HAP-1 (cell line): ENCODE data around the gene ATP8A2.
"Not testable (repeated sequence)": the region's sequence is repeated elsewhere in the genome, so short reads cannot be mapped to it uniquely, and the experiment has no call there.

Source experiments
- DNase-seq, 2 experiments: peaks; one replicate each; pipeline ENCODE4 v3.0.0-alpha.2; 2016 to 2020; ENCODE audit warnings: low spot score in 2 of 2
- H3K27me3 ChIP-seq: fragments of 250-450 bp; sonication (Bioruptor Pico); 2 replicates; pipeline ENCODE4 v1.5.1; 2020; ENCODE audit warnings: low read depth, mild to moderate bottlenecking, moderate library complexity
- H3K36me3 ChIP-seq: fragments of 250-450 bp; sonication (Bioruptor Pico); replicated peaks from 2 replicates; pipeline ENCODE4 v1.5.1; 2020; ENCODE audit warnings: mild to moderate bottlenecking
- H3K4me1 ChIP-seq: fragments of 250-450 bp; sonication (Bioruptor Pico); 2 replicates; pipeline ENCODE4 v1.5.1; 2020; ENCODE audit warnings: mild to moderate bottlenecking
- H3K4me3 ChIP-seq: fragments of 250-450 bp; sonication (Bioruptor Pico); 2 replicates; pipeline ENCODE4 v1.5.1; 2020; ENCODE audit warnings: mild to moderate bottlenecking, moderate library complexity
- H3K9me3 ChIP-seq: fragments of 250-450 bp; sonication (Bioruptor Pico); 2 replicates; pipeline ENCODE4 v1.5.1; 2020; ENCODE audit warnings: mild to moderate bottlenecking, moderate library complexity
- in situ Hi-C: fragments of 300-500 bp; cut with MboI; formaldehyde crosslinking; loops from 3 replicates; pipeline ENCODE4 v1.14.3; 2020; ENCODE audit warnings: low sequenced_read_pairs, inconsistent platforms, mixed read lengths

The ATP8A2 gene

GRCh38 chr13:25929816-25930215 lies 558.0 kb downstream of the ATP8A2 start:
- no peaks in the 10 kb centered on the region for H3K27me3 ChIP-seq
- no peaks in the 10 kb centered on the region for H3K9me3 ChIP-seq
- H3K4me3 ChIP-seq = no peak overlapping the region
- H3K4me1 ChIP-seq = no peaks in the 10 kb centered on the region
- H3K36me3 ChIP-seq = no peaks in the 10 kb centered on the region
- in situ Hi-C loops = no loop called here
- DNase-seq = no peak

- H3K36me3 ChIP-seq = no peaks in the 10 kb centered on the region
- H3K4me1 ChIP-seq = no peaks in the 10 kb centered on the region
- no peaks in the 10 kb centered on the region for H3K9me3 ChIP-seq
- in situ Hi-C loops = no loop called here
- DNase-seq = no peak
- no peak overlapping the region for H3K4me3 ChIP-seq
- no peaks in the 10 kb centered on the region for H3K27me3 ChIP-seq
Measured at GRCh38 chr13:25930653-25931052, 558.9 kb downstream of the ATP8A2 start.

- Histone ChIP-seq H3K4me3 (no peak overlapping the region), H3K9me3 (no peaks in the 10 kb centered on the region), H3K27me3 (no peaks in the 10 kb centered on the region), H3K36me3 (no peaks in the 10 kb centered on the region), H3K4me1 (no peaks in the 10 kb centered on the region)
- DNase-seq = no peak
- in situ Hi-C loops = no loop called here
Measured at GRCh38 chr13:25932365-25932764, 560.6 kb downstream of the ATP8A2 start.

- in situ Hi-C loops = no loop called here
- H3K9me3 ChIP-seq = no peaks in the 10 kb centered on the region
- H3K4me1 ChIP-seq = no peaks in the 10 kb centered on the region
- H3K27me3 ChIP-seq = no peaks in the 10 kb centered on the region
- no peaks in the 10 kb centered on the region for H3K36me3 ChIP-seq
- no peak overlapping the region for H3K4me3 ChIP-seq
- no peak for DNase-seq
Measured at GRCh38 chr13:25933520-25933919, 561.7 kb downstream of the ATP8A2 start.

- Histone ChIP-seq H3K9me3 (no peaks in the 10 kb centered on the region), H3K4me3 (no peak overlapping the region), H3K27me3 (no peaks in the 10 kb centered on the region), H3K36me3 (no peaks in the 10 kb centered on the region), H3K4me1 (no peaks in the 10 kb centered on the region)
- no peak for DNase-seq
- in situ Hi-C loops = no loop called here
Measured at GRCh38 chr13:25934127-25934526, 562.4 kb downstream of the ATP8A2 start.

GRCh38 chr13:25939961-25940687 lies 568.4 kb downstream of the ATP8A2 start:
- Histone ChIP-seq H3K36me3 (no peaks in the 10 kb centered on the region), H3K9me3 (no peaks in the 10 kb centered on the region), H3K4me3 (no peak overlapping the region), H3K4me1 (no peaks in the 10 kb centered on the region), H3K27me3 (no peaks in the 10 kb centered on the region)
- in situ Hi-C loops = no loop called here
- no peak for DNase-seq

GRCh38 chr13:25943081-25943480 lies 571.3 kb downstream of the ATP8A2 start:
- H3K36me3 ChIP-seq = no peaks in the 10 kb centered on the region
- H3K9me3 ChIP-seq = no peaks in the 10 kb centered on the region
- no peaks in the 10 kb centered on the region for H3K4me1 ChIP-seq
- in situ Hi-C loops = no loop called here
- no peaks in the 10 kb centered on the region for H3K27me3 ChIP-seq
- no peak for DNase-seq
- H3K4me3 ChIP-seq = no peak overlapping the region

GRCh38 chr13:25943658-25944057 lies 571.9 kb downstream of the ATP8A2 start:
- Histone ChIP-seq H3K4me3 (no peak overlapping the region), H3K4me1 (no peaks in the 10 kb centered on the region), H3K9me3 (no peaks in the 10 kb centered on the region), H3K27me3 (no peaks in the 10 kb centered on the region), H3K36me3 (no peaks in the 10 kb centered on the region)
- DNase-seq = no peak
- in situ Hi-C loops = no loop called here

GRCh38 chr13:25945596-25945995 lies 573.8 kb downstream of the ATP8A2 start:
- Histone ChIP-seq H3K4me1 (no peaks in the 10 kb centered on the region), H3K27me3 (no peaks in the 10 kb centered on the region), H3K4me3 (no peak overlapping the region), H3K9me3 (no peaks in the 10 kb centered on the region), H3K36me3 (no peaks in the 10 kb centered on the region)
- DNase-seq = no peak
- in situ Hi-C loops = no loop called here

GRCh38 chr13:25946321-25946720 lies 574.5 kb downstream of the ATP8A2 start:
- Histone ChIP-seq H3K36me3 (no peaks in the 10 kb centered on the region), H3K9me3 (no peaks in the 10 kb centered on the region), H3K4me3 (no peak overlapping the region), H3K27me3 (0 out of 2 replicates have a peak, but pooled peaks cover 3% of the 10 kb centered on the region), H3K4me1 (no peaks in the 10 kb centered on the region)
- in situ Hi-C loops = no loop called here
- no peak for DNase-seq

- in situ Hi-C loops = no loop called here
- Histone ChIP-seq H3K4me1 (no peaks in the 10 kb centered on the region), H3K36me3 (no peaks in the 10 kb centered on the region), H3K4me3 (no peak overlapping the region), H3K9me3 (no peaks in the 10 kb centered on the region), H3K27me3 (0 out of 2 replicates have a peak, but pooled peaks cover 3% of the 10 kb centered on the region)
- no peak for DNase-seq
Measured at GRCh38 chr13:25948910-25949309, 577.1 kb downstream of the ATP8A2 start.

GRCh38 chr13:25951831-25952230 lies 580.1 kb downstream of the ATP8A2 start:
- no peak for DNase-seq
- Histone ChIP-seq H3K9me3 (no peaks in the 10 kb centered on the region), H3K4me3 (no peak overlapping the region)

GRCh38 chr13:25954080-25954479 lies 582.3 kb downstream of the ATP8A2 start:
- H3K27me3 ChIP-seq, in situ Hi-C loops, H3K36me3 ChIP-seq, H3K4me3 ChIP-seq, H3K4me1 ChIP-seq, DNase-seq, H3K9me3 ChIP-seq: not testable (repeated sequence)

More at GRCh38 chr13:25951831-25952230, 580.1 kb downstream of the ATP8A2 start:
- no peaks in the 10 kb centered on the region for H3K4me1 ChIP-seq
- H3K27me3 ChIP-seq = 0 out of 2 replicates have a peak, but pooled peaks cover 3% of the 10 kb centered on the region
- in situ Hi-C loops = no loop called here
- no peaks in the 10 kb centered on the region for H3K36me3 ChIP-seq

- H3K9me3 ChIP-seq, H3K4me1 ChIP-seq, in situ Hi-C loops, H3K27me3 ChIP-seq, H3K36me3 ChIP-seq, DNase-seq, H3K4me3 ChIP-seq: not testable (repeated sequence)
Measured at GRCh38 chr13:25954943-25955342, 583.2 kb downstream of the ATP8A2 start.

GRCh38 chr13:25958986-25959385 lies 587.2 kb downstream of the ATP8A2 start:
- Histone ChIP-seq H3K9me3 (no peaks in the 10 kb centered on the region), H3K27me3 (no peaks in the 10 kb centered on the region), H3K4me1 (peaks cover 3% of the 10 kb centered on the region; the same call in 1 of the 2 replicates), H3K36me3 (no peaks in the 10 kb centered on the region), H3K4me3 (no peak overlapping the region)
- in situ Hi-C loops = no loop called here
- no peak for DNase-seq
